Measurements from ENCODE around the gene DNAI1.

DNAI1 gene

DNA sequence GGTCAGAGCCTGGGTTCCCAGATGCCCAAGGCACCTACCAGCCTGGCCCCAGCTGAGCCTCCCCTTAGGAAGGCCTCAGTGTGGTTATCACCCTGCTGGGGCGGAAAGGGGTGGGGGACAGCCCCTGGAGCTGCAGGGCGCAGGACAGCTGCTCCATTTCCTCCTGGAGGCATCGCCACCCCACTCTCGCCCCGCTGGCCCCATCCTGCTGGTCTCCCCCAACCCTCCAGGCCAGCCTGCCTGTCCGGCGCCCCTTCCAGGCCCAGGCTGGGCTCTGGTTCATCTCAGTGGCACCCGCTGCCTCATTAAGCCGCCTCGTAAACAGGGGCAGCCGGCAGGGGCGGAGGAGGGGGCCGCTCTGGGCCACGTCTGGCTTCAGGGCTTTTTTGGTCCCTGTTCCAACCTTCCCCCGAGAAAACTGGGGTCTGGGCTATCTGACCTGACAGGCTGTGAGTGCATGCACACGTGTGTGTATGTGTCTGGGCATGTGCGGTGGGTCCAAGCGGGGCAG lies 95.0 kb downstream of the DNAI1 start:
- Mint-ChIP-seq H3K36me3 (ENCODE audit: low read depth) (no peaks in the 10 kb centered on the region), H3K9me3 (no peaks in the 10 kb centered on the region), H3K4me3 (no peak overlapping the region), H3K27ac (no peak overlapping the region), H3K4me1 (ENCODE audit: low read depth) (no peaks in the 10 kb centered on the region), H3K27me3 (ENCODE audit: low read depth) (peaks cover 2% of the 10 kb centered on the region)
- DNase-seq (ENCODE audit: low spot score), result no peak

DNA sequence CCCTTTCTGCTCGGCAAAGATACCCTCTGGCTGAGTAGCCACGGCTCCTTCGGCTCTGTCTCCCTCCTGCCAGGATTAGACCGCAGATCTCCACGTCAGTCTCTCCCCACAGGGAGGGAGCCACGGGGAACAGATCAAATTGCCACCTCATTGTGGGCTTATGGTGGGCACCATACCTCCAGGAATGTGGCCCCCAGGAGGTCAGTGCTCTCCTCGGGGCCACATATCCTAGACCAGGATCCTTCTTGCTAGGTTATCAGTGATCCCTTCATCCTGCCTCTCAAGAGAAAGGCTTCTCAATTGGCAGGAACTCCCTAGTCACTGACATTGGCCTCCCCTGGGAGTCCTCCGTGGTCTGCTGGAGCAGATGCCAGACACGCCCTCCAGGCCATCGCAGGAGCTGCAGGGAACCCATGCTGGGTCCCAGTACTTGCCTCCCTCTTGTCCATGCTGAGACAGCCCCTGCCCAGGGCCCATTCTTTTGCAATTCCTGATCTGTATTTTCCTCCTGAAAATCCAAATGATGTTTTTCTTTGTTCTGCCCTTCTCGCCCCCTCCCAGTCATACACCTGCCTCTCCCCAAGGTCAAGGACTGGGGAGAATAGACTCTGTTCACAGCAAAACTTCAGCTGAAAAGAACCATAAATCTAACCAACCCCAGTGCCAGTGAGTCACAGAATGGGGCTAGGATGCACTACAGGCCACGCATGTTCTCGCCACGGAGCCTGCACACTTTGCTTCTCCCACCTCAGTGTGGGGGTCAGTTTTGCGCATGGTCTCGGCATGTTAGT lies 95.8 kb downstream of the DNAI1 start:
- no peaks in the 10 kb centered on the region for H3K36me3 Mint-ChIP-seq (ENCODE audit: low read depth)

DNA sequence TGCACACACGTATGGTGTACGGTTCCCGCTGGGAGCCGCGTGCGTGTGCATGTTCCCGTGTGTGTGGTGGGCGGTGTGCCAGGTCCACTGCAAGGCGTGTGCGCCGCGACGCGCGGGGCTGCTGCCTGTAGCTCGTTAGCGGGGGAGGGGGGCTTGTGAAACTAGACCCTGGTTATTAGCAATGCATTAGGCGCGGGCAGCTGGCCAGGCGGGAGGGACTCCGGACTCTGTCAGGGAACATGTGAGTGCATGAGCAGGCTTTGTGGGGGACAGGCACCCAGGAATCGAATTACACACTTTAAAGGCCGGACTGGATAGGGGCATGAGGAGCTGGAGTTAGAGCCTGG lies 96.4 kb downstream of the DNAI1 start:
- Mint-ChIP-seq H3K9me3 (no peaks in the 10 kb centered on the region), H3K27me3 (ENCODE audit: low read depth) (peaks cover 4% of the 10 kb centered on the region), H3K4me3 (no peak overlapping the region), H3K36me3 (ENCODE audit: low read depth) (no peaks in the 10 kb centered on the region), H3K27ac (no peak overlapping the region), H3K4me1 (ENCODE audit: low read depth) (no peaks in the 10 kb centered on the region)
- no peak for DNase-seq (ENCODE audit: low spot score)

More for the DNA sequence above, 95.8 kb downstream of the DNAI1 start:
- Mint-ChIP-seq H3K4me3 (no peak overlapping the region), H3K9me3 (no peaks in the 10 kb centered on the region), H3K27ac (no peak overlapping the region), H3K4me1 (ENCODE audit: low read depth) (no peaks in the 10 kb centered on the region), H3K27me3 (ENCODE audit: low read depth) (peaks cover 2% of the 10 kb centered on the region)
- no peak for DNase-seq (ENCODE audit: low spot score)

DNA sequence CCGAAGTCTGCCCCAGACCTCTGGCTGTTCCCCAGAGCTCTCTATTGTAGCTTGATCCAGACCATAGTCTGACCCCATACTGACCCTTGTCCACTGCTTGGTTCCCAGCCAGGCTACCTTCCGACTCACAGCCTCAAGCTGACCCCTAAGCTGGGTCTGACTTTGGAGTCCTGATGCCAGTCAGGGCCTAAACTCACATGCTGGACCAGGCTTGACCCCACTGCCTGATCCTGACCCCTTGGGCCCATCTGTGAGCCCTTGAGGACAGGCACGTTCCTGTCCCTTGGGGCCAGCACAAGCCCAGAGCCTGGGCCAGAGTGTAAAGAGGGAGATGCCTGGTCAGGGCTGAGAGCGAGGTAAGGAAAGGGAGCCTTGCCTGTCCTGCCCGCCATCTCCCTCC lies 96.9 kb downstream of the DNAI1 start:
- peaks cover 8% of the 10 kb centered on the region for H3K27me3 Mint-ChIP-seq (ENCODE audit: low read depth)
- no peak overlapping the region for H3K4me3 Mint-ChIP-seq
- H3K4me1 Mint-ChIP-seq (ENCODE audit: low read depth), result no peaks in the 10 kb centered on the region
- H3K36me3 Mint-ChIP-seq (ENCODE audit: low read depth), result no peaks in the 10 kb centered on the region
- no peaks in the 10 kb centered on the region for H3K9me3 Mint-ChIP-seq
- no peak overlapping the region for H3K27ac Mint-ChIP-seq
- no peak for DNase-seq (ENCODE audit: low spot score)

DNA sequence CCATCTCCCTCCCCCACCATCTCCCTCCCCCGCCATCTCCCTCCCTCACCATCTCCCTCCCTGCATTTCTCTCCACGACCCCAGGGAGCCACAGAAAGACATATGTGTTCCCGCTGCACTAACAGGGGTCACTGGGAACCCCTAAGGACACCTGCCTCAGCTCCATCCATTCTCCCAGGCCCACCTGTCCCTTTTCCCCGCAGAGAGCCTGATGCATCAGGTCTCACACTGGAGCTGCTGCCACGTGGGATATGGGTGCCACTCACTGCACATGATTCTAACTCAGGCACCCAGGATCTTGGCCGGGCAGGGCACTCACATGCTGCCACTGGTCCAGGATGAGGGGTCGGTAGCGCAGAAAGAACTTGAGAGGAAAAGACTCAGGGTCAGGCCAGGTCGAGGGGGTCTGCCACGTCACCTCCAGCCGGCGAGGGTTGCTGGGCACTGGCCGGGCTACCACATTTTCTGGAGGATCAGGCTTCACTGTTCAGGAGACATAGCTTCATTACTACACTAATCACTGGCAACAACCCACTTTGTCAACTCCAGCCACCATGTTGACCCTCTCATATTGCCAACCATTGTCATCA lies 97.4 kb downstream of the DNAI1 start:
- H3K4me1 Mint-ChIP-seq (ENCODE audit: low read depth), result no peaks in the 10 kb centered on the region
- no peak overlapping the region for H3K27ac Mint-ChIP-seq
- H3K27me3 Mint-ChIP-seq (ENCODE audit: low read depth), result peaks cover 8% of the 10 kb centered on the region
- H3K36me3 Mint-ChIP-seq (ENCODE audit: low read depth), result no peaks in the 10 kb centered on the region
- H3K9me3 Mint-ChIP-seq, result no peaks in the 10 kb centered on the region
- no peak overlapping the region for H3K4me3 Mint-ChIP-seq
- no peak for DNase-seq (ENCODE audit: low spot score)

DNA sequence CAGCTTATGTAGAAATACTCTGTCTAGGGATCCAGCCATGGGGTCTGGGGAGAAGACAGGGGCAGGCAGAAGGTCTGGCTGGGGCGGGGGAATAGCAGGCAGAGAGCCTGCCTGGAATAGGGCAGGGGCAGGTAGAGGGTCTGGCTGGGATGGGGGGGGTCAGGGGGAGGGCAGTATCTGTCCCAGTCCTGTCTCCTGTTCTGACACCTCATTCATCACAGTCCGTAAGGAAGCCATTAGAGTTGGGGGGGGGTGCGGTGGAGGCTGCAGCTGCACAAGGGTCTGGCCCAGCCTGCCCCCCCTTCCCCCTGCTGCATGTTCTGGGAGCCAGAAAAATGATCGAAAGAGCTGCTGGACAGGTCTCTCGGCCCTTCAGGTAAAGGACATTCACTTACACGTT lies 98.3 kb downstream of the DNAI1 start:
- H3K27me3 Mint-ChIP-seq (ENCODE audit: low read depth), result peaks cover 9% of the 10 kb centered on the region
- no peak overlapping the region for H3K27ac Mint-ChIP-seq
- H3K4me1 Mint-ChIP-seq (ENCODE audit: low read depth), result no peaks in the 10 kb centered on the region
- no peak overlapping the region for H3K4me3 Mint-ChIP-seq
- DNase-seq (ENCODE audit: low spot score), result no peak
- H3K9me3 Mint-ChIP-seq, result no peaks in the 10 kb centered on the region
- H3K36me3 Mint-ChIP-seq (ENCODE audit: low read depth), result no peaks in the 10 kb centered on the region

DNA sequence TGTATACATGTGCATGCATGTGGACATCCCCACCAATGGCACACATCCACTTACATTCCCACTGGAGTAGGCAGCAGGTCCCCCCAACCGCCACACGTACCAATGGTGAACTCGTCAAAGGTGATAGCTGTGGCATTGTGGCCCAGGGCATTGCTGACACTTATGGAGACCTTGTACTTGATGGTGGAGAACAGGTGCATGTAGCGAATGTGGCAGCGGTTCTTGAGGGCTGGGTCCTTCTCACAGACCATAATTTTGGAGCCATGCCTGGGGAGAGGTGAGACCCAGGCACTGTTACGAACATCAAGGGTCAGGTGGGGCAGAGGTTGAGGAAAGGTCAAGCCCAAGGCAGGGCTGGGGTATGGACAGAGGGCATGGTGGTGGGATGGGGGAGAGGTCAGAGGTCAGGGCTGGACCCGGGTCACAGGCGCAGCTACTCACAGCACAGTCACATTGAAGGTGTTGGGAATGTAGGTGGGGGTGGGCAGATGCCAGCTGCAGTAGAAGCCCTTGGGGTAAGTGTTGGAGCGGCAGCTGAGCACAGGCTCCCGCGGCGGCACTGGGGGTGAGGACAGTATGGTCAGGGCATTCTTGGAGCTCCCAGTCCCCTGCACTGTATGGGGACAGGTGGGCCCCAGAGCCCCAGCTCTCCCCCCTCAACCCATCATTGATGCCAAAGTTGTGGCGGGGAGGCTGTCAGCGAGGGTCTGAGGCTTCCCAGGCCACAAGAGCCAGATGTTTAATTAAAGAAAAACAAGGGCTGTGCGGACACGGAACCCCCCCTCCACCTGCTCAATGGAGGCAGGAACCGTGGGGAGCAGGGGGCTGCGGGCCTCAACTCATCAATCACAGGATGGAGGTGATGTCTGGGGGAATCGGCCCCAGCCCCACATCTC lies 99.1 kb downstream of the DNAI1 start:
- Mint-ChIP-seq H3K36me3 (ENCODE audit: low read depth) (no peaks in the 10 kb centered on the region), H3K4me3 (no peak overlapping the region), H3K27ac (no peak overlapping the region), H3K4me1 (ENCODE audit: low read depth) (no peaks in the 10 kb centered on the region), H3K27me3 (ENCODE audit: low read depth) (peaks cover 9% of the 10 kb centered on the region), H3K9me3 (no peaks in the 10 kb centered on the region)
- DNase-seq (ENCODE audit: low spot score), result no peak

DNA sequence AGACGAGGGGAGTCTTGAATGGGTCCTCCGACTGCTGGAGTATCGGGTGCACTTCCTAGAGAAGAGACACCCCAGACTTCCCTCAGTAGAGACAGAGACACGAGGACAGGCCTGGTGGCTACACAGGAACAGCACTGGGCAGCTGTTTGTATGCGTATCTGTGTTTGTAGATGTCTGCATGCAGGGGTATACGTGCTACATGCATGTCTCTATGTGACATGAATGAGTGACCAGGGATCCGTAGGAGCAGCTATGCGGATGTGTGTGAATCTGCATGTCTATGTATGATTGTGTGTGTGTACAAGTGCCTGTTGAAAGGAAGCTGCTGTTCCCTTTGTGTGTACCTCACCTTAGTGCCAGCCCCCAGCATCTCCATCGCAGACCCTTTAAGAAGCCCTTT lies 99.8 kb downstream of the DNAI1 start:
- H3K27ac Mint-ChIP-seq, result no peak overlapping the region
- H3K36me3 Mint-ChIP-seq (ENCODE audit: low read depth), result no peaks in the 10 kb centered on the region
- H3K4me3 Mint-ChIP-seq, result no peak overlapping the region
- no peaks in the 10 kb centered on the region for H3K9me3 Mint-ChIP-seq
- no peaks in the 10 kb centered on the region for H3K4me1 Mint-ChIP-seq (ENCODE audit: low read depth)
- H3K27me3 Mint-ChIP-seq (ENCODE audit: low read depth), result peaks cover 9% of the 10 kb centered on the region
- no peak for DNase-seq (ENCODE audit: low spot score)

DNA sequence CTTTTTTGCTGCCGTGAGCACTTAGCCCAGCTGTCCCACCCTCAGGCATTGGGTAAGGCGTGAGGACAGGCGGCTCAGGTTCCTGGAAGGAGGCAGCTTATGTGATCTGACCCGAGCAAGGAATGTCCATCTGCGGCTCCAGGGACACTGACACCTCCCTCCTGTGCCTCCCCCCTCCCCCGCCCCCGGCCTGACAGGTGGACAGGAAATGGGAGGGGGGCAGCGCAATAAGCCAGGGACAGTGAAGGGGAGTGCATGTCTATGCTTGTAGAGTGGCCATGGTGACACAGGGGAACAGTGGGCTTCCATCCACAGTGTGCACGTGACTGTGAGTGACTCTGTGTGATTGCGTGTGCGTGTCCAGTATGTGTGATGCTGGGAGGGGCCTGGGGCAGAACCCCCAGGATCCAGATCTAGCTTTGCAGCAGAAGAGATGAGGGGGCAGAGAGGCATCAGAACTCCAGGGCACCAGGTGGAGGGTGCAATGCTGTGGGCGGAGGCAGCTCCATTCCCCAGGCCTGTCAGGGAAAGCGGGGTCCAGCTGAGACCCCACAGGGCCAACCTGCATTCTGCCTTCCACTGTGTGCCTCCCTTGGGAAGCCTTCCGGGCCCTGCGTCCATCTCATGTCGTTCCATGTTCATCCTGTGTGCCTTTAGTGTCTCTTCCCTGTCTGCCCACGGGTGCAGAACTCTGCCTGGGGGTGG lies 100.5 kb downstream of the DNAI1 start:
- no peak for DNase-seq (ENCODE audit: low spot score)
- H3K27me3 Mint-ChIP-seq (ENCODE audit: low read depth), result peaks cover 9% of the 10 kb centered on the region
- H3K9me3 Mint-ChIP-seq, result no peaks in the 10 kb centered on the region
- no peak overlapping the region for H3K4me3 Mint-ChIP-seq
- no peak overlapping the region for H3K27ac Mint-ChIP-seq
- no peaks in the 10 kb centered on the region for H3K36me3 Mint-ChIP-seq (ENCODE audit: low read depth)
- H3K4me1 Mint-ChIP-seq (ENCODE audit: low read depth), result no peaks in the 10 kb centered on the region

DNA sequence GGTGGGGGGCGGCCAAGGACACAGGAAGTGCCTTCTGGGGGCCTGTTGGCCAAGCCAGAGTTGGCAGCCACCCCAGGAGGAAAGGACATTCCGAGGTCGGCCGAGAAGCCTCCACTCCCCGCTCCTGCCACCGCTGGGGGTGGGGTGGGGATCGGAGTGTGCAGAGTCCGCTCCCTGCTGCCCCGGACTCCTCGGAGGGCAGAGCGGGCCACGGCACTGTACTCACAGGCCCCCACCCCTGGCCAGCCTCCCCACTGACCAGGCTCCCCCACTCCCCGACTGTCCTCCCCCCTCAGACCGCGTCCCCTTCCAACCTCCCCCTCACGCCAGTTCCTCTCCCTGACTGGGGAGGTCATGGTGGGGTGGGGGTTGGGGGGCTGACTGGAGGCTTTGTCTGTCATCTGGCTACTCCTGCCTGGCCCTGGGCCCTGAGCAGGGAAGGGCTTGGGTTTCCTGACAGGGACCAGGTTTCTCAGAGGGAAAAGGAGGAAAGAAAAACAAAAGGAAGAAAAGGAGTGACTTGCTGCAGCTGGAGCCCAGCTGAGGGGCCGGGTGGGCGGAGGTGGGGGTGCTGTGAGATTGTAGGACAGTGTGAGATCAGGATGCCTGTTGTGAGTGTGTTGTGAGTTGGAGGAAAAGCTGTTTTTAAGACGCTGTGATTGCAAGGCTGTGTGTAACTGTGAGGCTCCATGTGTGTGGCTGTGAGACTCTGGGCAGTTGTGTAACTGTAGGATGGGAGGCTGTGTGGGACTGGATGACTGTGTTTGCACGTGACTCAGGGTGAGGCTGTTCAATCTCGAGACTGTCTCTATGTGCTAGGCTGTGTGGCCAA lies 101.2 kb downstream of the DNAI1 start:
- Mint-ChIP-seq H3K9me3 (no peaks in the 10 kb centered on the region), H3K36me3 (ENCODE audit: low read depth) (no peaks in the 10 kb centered on the region), H3K4me3 (no peak overlapping the region), H3K27ac (no peak overlapping the region), H3K27me3 (ENCODE audit: low read depth) (peaks cover 9% of the 10 kb centered on the region), H3K4me1 (ENCODE audit: low read depth) (no peaks in the 10 kb centered on the region)
- no peak for DNase-seq (ENCODE audit: low spot score)

DNA sequence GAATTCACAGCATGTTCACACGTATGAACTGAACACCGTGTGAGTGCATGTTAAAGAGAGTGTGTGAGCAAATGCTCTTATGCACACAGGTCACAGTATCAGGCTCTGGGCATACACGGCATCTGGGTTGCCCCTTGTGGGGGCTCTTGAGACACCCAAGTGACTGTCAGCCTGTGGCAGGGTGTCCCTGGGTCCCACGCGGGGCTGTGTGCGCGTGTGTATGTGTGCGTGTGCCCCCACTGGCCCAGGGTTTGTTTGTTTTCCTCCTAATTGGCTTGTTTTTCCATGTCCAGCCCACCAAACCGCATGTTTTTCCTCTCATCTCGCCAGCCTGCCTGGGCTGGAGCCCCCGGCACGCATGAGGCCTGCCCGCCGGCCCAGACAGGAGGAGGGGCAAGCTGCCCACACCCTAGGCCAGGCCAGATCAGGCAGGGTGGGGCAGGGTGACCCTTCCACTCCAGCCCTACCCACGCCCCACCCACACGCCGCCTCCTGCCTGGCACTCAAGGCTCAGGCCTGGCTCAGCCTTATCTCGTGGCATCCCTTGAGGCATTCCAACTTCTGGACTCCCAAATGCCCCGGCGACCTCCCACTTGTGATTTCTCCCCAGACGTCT lies 102.1 kb downstream of the DNAI1 start:
- no peak overlapping the region for H3K4me3 Mint-ChIP-seq
- H3K9me3 Mint-ChIP-seq, result no peaks in the 10 kb centered on the region
- peaks cover 9% of the 10 kb centered on the region for H3K27me3 Mint-ChIP-seq (ENCODE audit: low read depth)
- no peak for DNase-seq (ENCODE audit: low spot score)
- H3K4me1 Mint-ChIP-seq (ENCODE audit: low read depth), result no peaks in the 10 kb centered on the region
- H3K27ac Mint-ChIP-seq, result no peak overlapping the region
- H3K36me3 Mint-ChIP-seq (ENCODE audit: low read depth), result no peaks in the 10 kb centered on the region

DNA sequence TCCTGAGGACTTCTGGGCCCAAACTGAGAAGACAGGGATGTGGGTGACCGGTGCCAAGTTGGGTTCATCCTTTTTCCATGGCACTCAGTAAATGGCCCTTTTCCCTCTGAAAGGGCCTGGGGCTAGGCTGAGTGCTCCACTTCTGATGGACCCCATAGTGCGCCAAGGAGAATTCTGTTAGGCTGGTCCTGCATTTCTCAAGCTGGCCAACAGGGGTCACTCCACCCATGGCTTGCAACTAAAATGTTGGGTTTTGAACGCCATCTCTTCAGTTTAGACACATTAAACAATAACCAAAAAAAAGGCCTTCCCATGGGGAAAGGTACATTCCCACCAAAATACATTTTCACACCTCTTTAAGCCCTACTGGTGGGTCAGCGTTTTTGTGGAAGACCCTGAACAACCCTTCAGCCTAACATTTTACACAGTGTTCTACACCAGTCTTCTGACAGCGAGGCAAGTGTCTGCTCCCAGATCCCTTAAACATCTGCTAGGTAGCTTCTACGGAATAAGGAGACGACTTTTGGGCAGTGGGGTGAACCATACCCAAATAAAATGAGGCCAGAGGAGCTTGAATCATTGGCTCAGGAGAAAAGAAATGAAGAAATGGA lies 103.6 kb downstream of the DNAI1 start:
- H3K36me3 Mint-ChIP-seq (ENCODE audit: low read depth), result no peaks in the 10 kb centered on the region
- DNase-seq (ENCODE audit: low spot score), result no peak
- H3K27ac Mint-ChIP-seq, result no peak overlapping the region
- H3K4me1 Mint-ChIP-seq (ENCODE audit: low read depth), result no peaks in the 10 kb centered on the region
- H3K27me3 Mint-ChIP-seq (ENCODE audit: low read depth), result peaks cover 15% of the 10 kb centered on the region
- H3K9me3 Mint-ChIP-seq, result no peaks in the 10 kb centered on the region
- H3K4me3 Mint-ChIP-seq, result no peak overlapping the region
